GM21576 (cell line): ENCODE results near the gene MSRB3.

Source experiments
- ATAC-seq: cut with Tn5 transposase; IDR thresholded peaks from one replicate; pipeline ENCODE4 v1.9.1; 2021; ENCODE audit warnings: mild to moderate bottlenecking, moderate library complexity; ENCODE audit not compliant: unreplicated experiment

Gene MSRB3

GRCh38 chr12:65278576-65279368, at the start of gene MSRB3:
MSRB3 (plus strand) TSS chr12:65278683; CDS start chr12:65308580, 29,897 bp downstream.
- no peak for ATAC-seq

DNA sequence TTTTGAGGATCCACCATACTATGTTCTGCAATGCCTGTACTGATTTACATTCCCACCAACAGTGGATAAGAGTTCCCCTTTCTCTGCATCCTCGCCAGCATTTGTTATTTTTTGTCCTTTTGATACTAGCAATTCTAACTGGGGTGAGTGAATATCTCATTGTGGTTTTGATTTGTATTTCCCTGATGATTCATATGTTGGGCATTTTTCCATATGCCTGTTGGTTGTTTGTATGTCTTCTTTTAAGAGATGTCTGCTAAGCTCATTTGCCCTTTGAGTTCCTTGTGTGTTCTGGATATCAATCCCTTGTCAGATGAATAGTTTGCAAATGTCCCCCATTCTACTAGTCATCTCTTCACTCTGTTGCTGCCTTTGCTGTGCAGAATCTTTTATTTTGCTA, 49.0 kb upstream of the MSRB3 start:
- ATAC-seq: no peak

- ATAC-seq: no peak
Observed at GRCh38 chr12:65232476-65233077, 45.9 kb upstream of the MSRB3 start.

- ATAC-seq: no peak
Observed at GRCh38 chr12:65237153-65237552, 41.3 kb upstream of the MSRB3 start.

- no peak for ATAC-seq
Observed at GRCh38 chr12:65238609-65239008, 39.9 kb upstream of the MSRB3 start.

DNA sequence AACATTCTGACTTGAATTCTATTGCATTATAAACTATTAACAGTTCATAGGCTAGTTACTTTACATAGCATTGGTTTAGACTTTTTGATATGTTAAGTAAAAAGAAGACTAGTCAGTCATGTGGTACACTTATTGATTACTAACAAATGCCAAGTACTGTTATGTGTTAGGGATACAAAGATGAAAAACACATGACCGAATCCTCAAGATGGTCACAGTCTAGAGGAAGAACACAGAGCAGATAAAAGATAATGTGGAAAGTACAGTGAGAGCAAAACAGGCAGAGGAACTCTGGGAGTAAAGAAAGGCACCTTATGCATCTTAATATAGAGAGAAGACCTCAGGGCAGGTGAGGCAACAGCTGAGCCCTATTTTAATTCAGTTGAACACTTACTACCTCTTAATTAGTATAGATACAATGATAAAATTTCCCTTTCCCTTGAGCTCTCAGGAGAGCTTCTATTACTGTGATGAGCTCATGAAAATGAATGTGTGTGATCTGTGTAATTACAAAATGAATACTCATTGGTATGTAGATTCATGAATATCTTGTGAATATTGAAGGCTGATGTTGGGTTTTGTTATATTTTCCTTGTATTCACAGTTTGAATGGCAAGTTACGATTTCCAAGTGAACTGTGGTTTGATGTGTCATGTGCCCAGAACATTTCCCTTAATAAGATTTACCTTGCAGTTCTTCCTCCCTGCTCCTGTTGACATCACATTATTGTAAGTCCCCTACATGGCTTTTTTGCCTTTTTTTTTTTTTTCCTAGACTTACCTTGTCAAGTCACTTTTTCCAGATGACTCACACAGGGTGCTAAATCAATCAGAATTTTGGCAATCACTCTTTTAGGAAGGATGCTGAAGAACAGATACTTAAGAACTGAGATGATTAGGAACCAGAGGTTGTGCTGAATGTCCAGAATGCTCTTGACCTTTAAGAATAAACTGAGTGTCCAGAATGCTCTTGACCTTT, 29.5 kb upstream of the MSRB3 start:
- no peak for ATAC-seq

DNA sequence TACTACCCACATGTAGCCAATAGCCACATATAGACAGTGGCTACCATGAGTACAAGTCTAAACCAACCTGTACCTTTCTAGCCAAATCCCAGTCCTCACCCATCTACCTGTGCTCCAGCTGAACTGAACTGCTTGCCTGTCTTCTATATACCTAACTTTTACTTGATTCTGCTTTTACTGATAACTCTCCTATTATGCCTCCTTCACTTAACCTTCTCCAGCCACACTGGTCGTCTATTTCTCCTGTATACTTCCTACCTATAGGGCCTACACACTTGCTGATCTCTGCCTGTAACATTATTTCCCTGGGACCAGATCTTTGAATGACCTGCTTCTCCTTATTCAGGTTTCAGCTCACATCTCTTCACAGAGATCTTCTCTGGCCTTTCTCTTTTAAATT, 26.0 kb upstream of the MSRB3 start:
- no peak for ATAC-seq

GRCh38 chr12:65257986-65258385, 20.5 kb upstream of the MSRB3 start:
- ATAC-seq: no peak

- ATAC-seq: no peak
Observed at GRCh38 chr12:65259501-65259900, 19.0 kb upstream of the MSRB3 start.

GRCh38 chr12:65263777-65264176, 14.7 kb upstream of the MSRB3 start:
- ATAC-seq: no peak

DNA sequence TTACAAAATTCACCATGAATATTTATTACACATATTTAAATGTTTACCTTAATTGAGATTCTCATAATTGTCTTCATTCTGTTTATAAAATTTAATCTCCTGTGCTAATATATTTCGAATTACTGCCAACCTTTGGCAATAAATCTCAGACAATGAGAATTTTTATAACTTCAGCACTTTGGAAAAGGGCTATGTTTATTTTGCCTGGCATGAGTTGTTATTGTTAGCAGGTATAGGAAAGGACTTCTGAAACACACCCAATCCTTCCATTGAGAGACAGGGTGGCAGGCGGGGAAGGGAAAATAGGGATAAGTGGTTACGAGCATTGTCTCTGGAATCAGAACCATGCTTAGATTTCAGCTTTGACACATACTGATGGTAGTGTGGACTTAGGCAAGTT, 12.1 kb upstream of the MSRB3 start:
- ATAC-seq: no peak

GRCh38 chr12:65269603-65270002, 8.9 kb upstream of the MSRB3 start:
- ATAC-seq: no peak

DNA sequence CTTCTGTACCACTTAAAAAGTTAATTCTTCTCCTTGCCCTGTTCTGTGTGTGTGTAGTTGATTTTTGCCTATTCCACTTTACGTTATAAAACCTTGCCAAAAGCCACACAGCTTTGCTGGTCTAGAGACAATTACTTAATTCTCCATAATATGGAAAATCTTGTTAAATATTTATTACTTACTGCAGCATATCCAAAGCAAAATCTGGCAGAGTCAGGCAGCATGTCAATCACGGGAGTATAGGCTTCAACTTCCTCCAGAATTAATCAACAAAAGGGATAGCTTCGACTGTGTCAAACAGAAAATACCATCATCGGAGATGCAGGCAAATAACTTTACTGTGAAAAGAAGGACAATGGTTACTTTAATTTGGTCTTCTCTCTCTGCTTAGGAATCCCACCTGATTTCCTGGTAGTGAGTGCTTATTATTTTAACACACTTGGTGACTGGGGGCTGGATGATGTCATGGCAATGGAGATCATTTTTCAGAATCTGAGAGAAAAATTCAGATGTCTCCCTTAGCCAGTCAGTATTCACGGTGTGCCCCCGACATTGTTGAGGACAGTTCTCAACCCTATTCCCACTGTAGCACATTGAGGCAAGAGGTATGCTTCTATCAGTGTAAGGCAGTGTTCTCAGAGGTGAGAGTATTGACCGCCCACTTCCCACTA, 3.7 kb upstream of the MSRB3 start:
- ATAC-seq: no peak

DNA sequence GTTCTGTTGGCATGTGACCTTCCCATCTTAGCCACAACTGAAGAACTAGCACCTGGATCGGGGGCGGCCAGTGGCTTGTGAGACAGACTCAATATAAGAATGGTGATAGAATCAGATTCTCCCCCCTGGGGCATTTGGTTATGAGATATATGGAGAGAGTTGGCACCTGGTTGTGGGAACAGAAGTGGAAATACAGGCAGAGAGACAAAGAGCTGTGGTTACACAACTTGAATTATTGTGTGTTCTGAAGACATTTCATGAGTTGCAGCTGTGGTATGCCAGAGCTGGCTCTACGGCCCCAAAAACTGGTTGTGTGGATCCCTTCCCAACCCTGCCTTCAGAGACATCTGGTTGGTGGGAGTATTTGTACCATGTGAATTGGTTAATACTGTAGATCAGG, 2.9 kb upstream of the MSRB3 start:
- ATAC-seq: no peak

- no peak for ATAC-seq
Observed at GRCh38 chr12:65276916-65277530, 1.5 kb upstream of the MSRB3 start.

DNA sequence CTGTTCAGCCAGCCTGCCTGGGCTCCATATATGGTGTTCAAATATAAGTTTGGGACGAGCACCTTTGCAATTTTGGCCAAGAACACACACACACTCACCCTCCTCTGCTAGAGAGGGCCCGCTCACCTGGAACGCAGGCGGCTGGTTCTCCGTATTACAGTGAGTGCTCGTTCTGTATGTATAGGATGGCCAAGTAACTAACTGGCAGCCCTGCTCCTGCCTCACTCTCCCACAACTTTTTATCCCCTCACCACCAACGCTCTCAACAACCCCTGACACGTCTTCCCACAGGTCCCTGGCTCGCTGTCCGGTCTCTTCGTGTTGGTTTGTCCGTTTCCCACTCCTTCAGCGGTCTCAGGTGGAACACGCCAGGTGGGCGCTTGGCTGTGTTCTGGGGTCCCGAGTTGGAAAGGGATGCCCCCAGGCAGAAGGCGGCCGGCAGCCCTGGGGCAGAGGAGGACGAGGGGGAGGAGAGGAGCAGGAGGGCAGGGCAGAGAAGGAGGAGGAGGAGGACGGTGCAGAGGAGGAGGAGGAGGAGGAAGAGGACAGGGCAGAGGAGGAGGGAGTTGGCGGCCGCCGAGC, 398 bp upstream of the MSRB3 start:
- no peak for ATAC-seq

DNA sequence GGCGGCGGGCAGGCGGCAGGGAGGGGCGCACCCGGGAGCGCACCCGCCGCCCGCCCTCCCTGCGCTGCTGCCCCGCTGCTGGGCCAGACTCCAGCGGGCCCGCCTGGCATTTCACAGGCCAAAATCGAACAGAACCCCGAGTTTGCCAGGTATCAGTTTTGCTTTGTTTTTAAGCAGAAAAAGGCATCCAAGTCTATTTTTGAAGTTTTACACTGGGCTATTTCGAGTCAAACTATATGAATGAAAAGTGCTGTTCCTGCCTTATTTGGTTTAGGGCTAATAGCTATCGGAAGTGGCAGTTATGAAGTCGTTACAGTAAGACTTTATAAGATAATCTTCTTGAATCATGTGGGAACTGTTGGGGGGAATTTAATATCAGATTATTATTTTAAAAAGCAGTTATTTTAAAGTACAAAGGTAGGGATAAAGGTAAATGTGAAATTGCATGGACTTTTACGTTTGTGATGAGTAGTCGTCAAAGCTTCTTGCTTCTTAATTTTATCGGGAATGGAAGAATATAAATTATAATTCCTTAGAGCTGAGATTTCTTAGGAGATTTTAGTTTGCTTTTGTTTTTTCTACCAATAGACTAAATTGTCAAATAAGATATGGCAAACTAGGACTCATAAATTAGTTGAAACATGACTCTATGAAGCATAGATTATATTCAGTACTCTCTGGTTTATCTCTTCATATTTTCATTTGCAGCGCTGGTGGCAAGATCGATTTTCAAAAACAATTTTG, 1.1 kb downstream of the MSRB3 start:
- no peak for ATAC-seq

DNA sequence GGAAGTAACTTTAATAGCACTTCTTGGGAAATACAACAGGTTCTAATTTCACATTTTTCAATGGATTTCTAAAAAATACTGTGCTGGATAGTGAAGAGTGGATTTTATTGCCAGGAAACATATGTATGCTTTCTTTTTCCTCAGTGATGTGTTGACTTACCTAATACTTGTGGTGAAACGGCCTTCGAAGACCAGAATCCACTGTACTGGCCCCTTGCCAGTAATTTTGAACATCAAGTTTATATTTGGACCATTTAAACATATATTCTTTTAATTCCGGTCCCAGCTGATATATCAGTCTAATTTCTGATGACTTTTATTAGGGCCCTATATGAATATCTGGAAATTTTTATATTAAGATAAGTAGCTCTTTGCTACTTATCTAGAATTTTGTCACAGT, 1.8 kb downstream of the MSRB3 start:
- no peak for ATAC-seq

DNA sequence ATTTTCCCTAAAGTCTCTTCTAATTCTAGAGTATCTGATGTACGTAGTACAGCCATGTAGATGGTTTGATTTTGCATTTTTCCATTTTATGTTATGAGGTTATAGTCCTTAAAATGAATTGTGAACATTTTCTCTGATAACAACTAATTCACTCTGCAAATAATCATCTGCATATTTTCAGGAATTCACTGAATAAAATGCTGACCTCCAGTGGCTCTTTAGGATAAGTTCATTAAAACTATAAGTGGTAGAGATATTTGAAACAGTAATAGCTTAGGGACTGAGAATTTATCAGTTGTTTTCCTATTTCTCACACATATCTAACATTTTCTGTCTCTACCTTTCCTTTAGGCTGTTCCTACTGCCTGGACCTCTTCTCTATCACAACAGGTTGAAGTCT, 4.4 kb downstream of the MSRB3 start:
- ATAC-seq: no peak
